NAMALWA (cell line): ENCODE measurements around the gene ARMH4.
A peak's percentile ranks its signal among the peaks of the same experiment; 100 is the strongest.

Experiments
- DNase-seq: peaks from one replicate; pipeline ENCODE4 v3.0.0-alpha.2; 2015; ENCODE audit warnings: low spot score

Gene ARMH4

GRCh38 chr14:58152014-58152857, at the start of gene ARMH4:
Gene ARMH4, minus strand, starts transcription at chr14:58152213. Its CDS starts 12,855 bp downstream, at chr14:58139358.
- DNase-seq = peak; percentile 76

GRCh38 chr14:58200846-58201245, 48.8 kb upstream of the ARMH4 start:
- peak; percentile 14 for DNase-seq

GRCh38 chr14:58200480-58200841, 48.4 kb upstream of the ARMH4 start:
- DNase-seq = no peak

- peak; percentile 73 for DNase-seq
Observed at GRCh38 chr14:58199726-58200479, 47.9 kb upstream of the ARMH4 start, which contains the start of gene ACTR10. Gene ACTR10, plus strand, starts transcription at chr14:58200149. Its CDS starts 69 bp downstream, at chr14:58200218.

- DNase-seq = no peak
Observed at GRCh38 chr14:58198086-58198485, 46.1 kb upstream of the ARMH4 start.

- no peak for DNase-seq
Observed at GRCh38 chr14:58196198-58196597, 44.2 kb upstream of the ARMH4 start.

GRCh38 chr14:58193542-58193941, 41.5 kb upstream of the ARMH4 start:
- no peak for DNase-seq

- DNase-seq = no peak
Observed at GRCh38 chr14:58191763-58192601, 40.0 kb upstream of the ARMH4 start.

- DNase-seq = no peak
Observed at GRCh38 chr14:58189176-58189575, 37.2 kb upstream of the ARMH4 start.

GRCh38 chr14:58177125-58177524, 25.1 kb upstream of the ARMH4 start:
- no peak for DNase-seq

- no peak for DNase-seq
Observed at GRCh38 chr14:58171090-58171489, 19.1 kb upstream of the ARMH4 start.

GRCh38 chr14:58167891-58168290, 15.9 kb upstream of the ARMH4 start:
- no peak for DNase-seq

- no peak for DNase-seq
Observed at GRCh38 chr14:58167057-58167456, 15.0 kb upstream of the ARMH4 start.

- peak; percentile 59 for DNase-seq
Observed at GRCh38 chr14:58166005-58166983, 14.3 kb upstream of the ARMH4 start.

GRCh38 chr14:58160561-58160960, 8.5 kb upstream of the ARMH4 start:
- DNase-seq = no peak

GRCh38 chr14:58151133-58152013, 640 bp downstream of the ARMH4 start:
- DNase-seq = no peak

GRCh38 chr14:58150243-58150805, 1.7 kb downstream of the ARMH4 start:
- DNase-seq = no peak

GRCh38 chr14:58149196-58149595, 2.8 kb downstream of the ARMH4 start:
- DNase-seq = no peak

- DNase-seq = no peak
Observed at GRCh38 chr14:58146399-58146798, 5.6 kb downstream of the ARMH4 start.

GRCh38 chr14:58145936-58146335, 6.1 kb downstream of the ARMH4 start:
- no peak for DNase-seq
